DOHH2 (cell line): ENCODE measurements around the gene ADAMTS16.

ENCODE experiments used
- H3F3A ChIP-seq: fragments of 200-600 bp; sonication (generic), shearing (Covaris generic); 2 replicates; pipeline ENCODE4 v1.6.0; 2016; ENCODE audit warnings: antibody characterized with exemption, mild to moderate bottlenecking; ENCODE audit not compliant: control insufficient read depth, insufficient read depth
- H3K27ac ChIP-seq: fragments of 200-600 bp; sonication (generic); 2 replicates; pipeline ENCODE4 v1.5.1; 2014; ENCODE audit warnings: low read depth, mild to moderate bottlenecking, low read length, moderate library complexity
- H3K27me3 ChIP-seq: fragments of 200-600 bp; sonication (generic); 2 replicates; pipeline ENCODE4 v1.6.1; 2014; ENCODE audit warnings: mild to moderate bottlenecking, low read length, mixed read lengths; ENCODE audit not compliant: control insufficient read depth
- H3K36me3 ChIP-seq: fragments of 200-600 bp; sonication (generic); 2 replicates; pipeline ENCODE4 v1.6.1; 2014; ENCODE audit warnings: mild to moderate bottlenecking, low read length, moderate library complexity, mixed read lengths; ENCODE audit not compliant: control insufficient read depth
- H3K4me1 ChIP-seq: fragments of 200-600 bp; sonication (generic); 2 replicates; pipeline ENCODE4 v1.6.1; 2014; ENCODE audit warnings: mild to moderate bottlenecking, low read length, mixed read lengths; ENCODE audit not compliant: control insufficient read depth
- H3K4me2 ChIP-seq: fragments of 200-600 bp; sonication (generic); 2 replicates; pipeline ENCODE4 v1.6.0; 2014; ENCODE audit warnings: mild to moderate bottlenecking, low read length, moderate library complexity
- H3K4me3 ChIP-seq: fragments of 200-600 bp; sonication (generic); 2 replicates; pipeline ENCODE4 v1.5.1; 2014; ENCODE audit warnings: mild to moderate bottlenecking, low read length, mixed read lengths
- H3K79me2 ChIP-seq: fragments of 200-600 bp; sonication (generic); 2 replicates; pipeline ENCODE4 v1.6.1; 2014; ENCODE audit warnings: mild to moderate bottlenecking, low read length, mixed read lengths; ENCODE audit not compliant: control insufficient read depth
- H3K9me2 ChIP-seq: fragments of 200-600 bp; sonication (generic); replicated peaks from 2 replicates; pipeline ENCODE4 v1.6.1; 2014; ENCODE audit warnings: mild to moderate bottlenecking, low read length, mixed read lengths; ENCODE audit not compliant: control insufficient read depth
- H3K9me3 ChIP-seq: fragments of 200-600 bp; sonication (generic); 2 replicates; pipeline ENCODE4 v1.6.1; 2014; ENCODE audit warnings: antibody characterized with exemption, low read length, mixed read lengths; ENCODE audit not compliant: control insufficient read depth, insufficient read depth
- H4K20me1 ChIP-seq: fragments of 200-600 bp; sonication (generic); 2 replicates; pipeline ENCODE4 v1.6.0; 2014; ENCODE audit warnings: low read depth, mild to moderate bottlenecking, antibody characterized with exemption, low read length, moderate library complexity; ENCODE audit not compliant: control insufficient read depth, insufficient read depth
- CTCF ChIP-seq: fragments of 200-600 bp; sonication (generic); IDR thresholded peaks from one replicate; pipeline ENCODE4 v1.5.1; 2014; ENCODE audit warnings: antibody characterized with exemption, mild to moderate bottlenecking, low read depth, low read length; ENCODE audit not compliant: poor library complexity, severe bottlenecking
- EZH2phosphoT487 ChIP-seq: fragments of 200-600 bp; sonication (generic); IDR thresholded peaks from 2 replicates; pipeline ENCODE4 v1.6.1; 2017; ENCODE audit warnings: borderline replicate concordance, mild to moderate bottlenecking, antibody characterized with exemption, low read length, moderate library complexity, mixed read lengths

The ADAMTS16 gene

GRCh38 chr5:5296051-5296450 lies 155.9 kb downstream of the ADAMTS16 start:
- Histone ChIP-seq H3K9me2 (no peaks in the 10 kb centered on the region), H3K27me3 (no peaks in the 10 kb centered on the region), H4K20me1 (no peaks in the 10 kb centered on the region), H3K9me3 (no peaks in the 10 kb centered on the region), H3K4me3 (no peak overlapping the region), H3K79me2 (no peaks in the 10 kb centered on the region), H3K27ac (no peak overlapping the region), H3K4me1 (no peaks in the 10 kb centered on the region), H3K4me2 (no peak overlapping the region), H3F3A (no peaks in the 10 kb centered on the region), H3K36me3 (no peaks in the 10 kb centered on the region)
- no peak for TF ChIP-seq EZH2phosphoT487
- TF ChIP-seq CTCF = no peak

- Histone ChIP-seq H3K4me1 (no peaks in the 10 kb centered on the region), H3K36me3 (no peaks in the 10 kb centered on the region)
- TF ChIP-seq CTCF = no peak
- TF ChIP-seq EZH2phosphoT487 = no peak
Observed at GRCh38 chr5:5297432-5298067, 157.4 kb downstream of the ADAMTS16 start.

GRCh38 chr5:5298068-5298633 lies 158.0 kb downstream of the ADAMTS16 start:
- H3F3A ChIP-seq = no peaks in the 10 kb centered on the region
- H3K4me3 ChIP-seq = no peak overlapping the region
- no peaks in the 10 kb centered on the region for H3K79me2 ChIP-seq
- H3K9me2 ChIP-seq = no peaks in the 10 kb centered on the region
- TF ChIP-seq CTCF = no peak
- no peak for TF ChIP-seq EZH2phosphoT487
- no peaks in the 10 kb centered on the region for H3K36me3 ChIP-seq
- H3K4me2 ChIP-seq = no peak overlapping the region
- H3K9me3 ChIP-seq = no peaks in the 10 kb centered on the region
- no peak overlapping the region for H3K27ac ChIP-seq
- no peaks in the 10 kb centered on the region for H3K27me3 ChIP-seq
- no peaks in the 10 kb centered on the region for H3K4me1 ChIP-seq
- no peaks in the 10 kb centered on the region for H4K20me1 ChIP-seq

More at GRCh38 chr5:5297432-5298067, 157.4 kb downstream of the ADAMTS16 start:
- Histone ChIP-seq H3K27me3 (no peaks in the 10 kb centered on the region), H3K4me3 (no peak overlapping the region), H3K9me3 (no peaks in the 10 kb centered on the region), H3K27ac (no peak overlapping the region), H3K4me2 (no peak overlapping the region), H3F3A (no peaks in the 10 kb centered on the region), H3K79me2 (no peaks in the 10 kb centered on the region), H3K9me2 (no peaks in the 10 kb centered on the region), H4K20me1 (no peaks in the 10 kb centered on the region)
